Stomach smooth muscle (tissue), 2 donors: ENCODE measurements around the gene SOX15.
A peak's percentile ranks its signal among the peaks of the same experiment; 100 is the strongest.

Experiments used
- H3K27ac ChIP-seq: one replicate; pipeline ENCODE4 v1.7.0; 2013; ENCODE audit warnings: mild to moderate bottlenecking, low read length, inconsistent platforms
- H3K27me3 ChIP-seq, 2 donors: one replicate each; pipeline ENCODE4 v1.7.0; 2013; ENCODE audit warnings: low read length in 2 of 2; ENCODE audit not compliant: insufficient read depth in 2 of 2, control insufficient read depth in 1 of 2
- H3K36me3 ChIP-seq, 2 donors: one replicate each; pipeline ENCODE4 v1.7.0; 2013; ENCODE audit warnings: low read length in 2 of 2; ENCODE audit not compliant: control insufficient read depth in 2 of 2, insufficient read depth in 2 of 2
- H3K4me1 ChIP-seq: one replicate; pipeline ENCODE4 v1.7.0; 2013; ENCODE audit warnings: low read length; ENCODE audit not compliant: control insufficient read depth, insufficient read depth
- H3K4me3 ChIP-seq, 2 donors: one replicate each; pipeline ENCODE4 v1.7.0; 2013; ENCODE audit warnings: low read length in 2 of 2
- H3K9ac ChIP-seq, 2 donors: one replicate each; pipeline ENCODE4 v1.7.0; 2013; ENCODE audit warnings: low read length in 2 of 2, mild to moderate bottlenecking in 1 of 2
- H3K9me3 ChIP-seq, 2 donors: one replicate each; pipeline ENCODE4 v1.7.0; 2013; ENCODE audit warnings: low read length in 2 of 2; ENCODE audit not compliant: control insufficient read depth in 2 of 2
- donor health status: healthy.
- donor health status: Pancreatic carcinoma.

The SOX15 gene

DNA sequence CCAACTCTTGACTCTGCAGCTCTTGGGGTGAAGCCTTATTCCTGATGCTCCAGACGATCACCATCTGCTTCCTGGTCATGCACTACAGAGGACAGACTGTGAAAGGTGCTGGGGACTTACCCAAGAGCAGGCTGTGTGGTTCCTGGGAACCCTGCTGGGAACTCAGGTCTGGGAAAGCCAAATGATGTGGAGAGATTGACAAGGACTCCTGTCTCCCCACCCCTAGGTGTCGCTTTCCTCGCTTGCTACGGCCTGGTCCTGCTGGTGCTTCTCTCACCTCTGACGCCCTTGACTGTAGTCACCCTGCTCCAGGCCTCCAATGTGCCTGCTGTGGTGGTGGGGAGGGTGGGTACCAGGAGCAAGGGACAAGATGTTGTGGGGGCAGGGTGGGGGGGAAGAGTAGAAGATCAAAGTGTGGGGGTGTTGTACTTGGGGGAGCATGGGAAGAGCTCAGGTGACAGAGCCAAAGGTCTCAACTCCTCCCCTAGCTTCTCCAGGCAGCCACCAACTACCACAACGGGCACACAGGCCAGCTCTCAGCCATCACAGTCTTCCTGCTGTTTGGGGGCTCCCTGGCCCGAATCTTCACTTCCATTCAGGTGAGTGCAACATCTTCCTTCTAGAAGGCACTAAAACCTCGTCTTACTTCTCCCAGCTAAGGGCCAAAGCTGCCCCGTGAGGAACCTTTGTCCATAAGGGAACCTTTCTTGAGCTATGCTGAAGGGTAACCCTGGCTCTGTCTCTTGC lies 3.0 kb downstream of the SOX15 start:
- no peak overlapping the region for H3K9ac ChIP-seq
- H3K27me3 ChIP-seq = no peaks in the 10 kb centered on the region
- peak overlapping the region; percentile 71 for H3K27ac ChIP-seq
- H3K4me1 ChIP-seq = peaks cover 62% of the 10 kb centered on the region
- no peaks in the 10 kb centered on the region for H3K9me3 ChIP-seq
- H3K36me3 ChIP-seq = peaks cover 8 to 16% of the 10 kb centered on the region in 2 donors
- peak overlapping the region in 1 of 2 donors; percentile 8 for H3K4me3 ChIP-seq

DNA sequence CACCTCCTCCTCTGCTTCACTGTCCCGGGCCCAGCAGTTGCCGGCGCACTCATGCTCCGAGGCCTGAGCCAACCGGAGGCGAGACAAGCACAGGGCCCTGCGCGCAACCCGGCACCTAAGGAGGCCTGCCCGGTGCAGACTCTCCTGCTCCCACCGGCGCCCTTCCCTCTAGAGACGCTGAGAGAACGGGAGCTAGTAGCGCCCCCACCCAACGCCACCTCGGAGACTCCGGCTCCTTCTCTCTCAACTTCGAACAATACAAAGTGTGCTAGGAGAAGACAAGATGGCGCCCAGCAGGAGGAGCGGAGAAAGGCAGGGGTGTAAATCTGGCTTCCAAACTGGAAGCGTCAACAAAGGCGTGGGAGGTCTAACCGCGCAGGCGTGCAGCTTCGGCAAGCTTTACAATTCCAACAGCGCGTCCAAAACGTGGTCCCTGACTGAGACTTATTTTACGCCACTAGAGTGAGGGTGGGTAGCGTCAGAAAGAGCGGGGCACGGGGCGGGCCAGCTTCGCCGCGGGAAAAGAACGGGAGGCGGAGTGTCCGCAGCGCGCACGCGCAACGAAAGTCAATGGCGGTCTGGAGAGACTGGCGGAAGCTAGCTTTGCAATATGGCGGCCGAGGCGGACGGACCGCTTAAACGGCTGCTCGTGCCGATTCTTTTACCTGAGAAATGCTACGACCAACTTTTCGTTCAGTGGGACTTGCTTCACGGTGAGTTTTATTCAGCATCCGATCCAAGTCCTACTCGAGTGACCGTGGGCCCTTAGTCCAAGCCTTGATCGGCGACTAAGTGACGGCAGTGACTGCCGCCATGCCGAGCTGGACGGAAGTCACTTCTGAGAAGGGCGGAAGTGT lies 6.4 kb downstream of the SOX15 start, which contains the start of gene MPDU1:
MPDU1 (plus strand) TSS at position 600 of the 857 bp plus-strand sequence; CDS start at position 611, 11 bp downstream.
- H3K27me3 ChIP-seq = no peaks in the 10 kb centered on the region
- H3K9me3 ChIP-seq = no peaks in the 10 kb centered on the region
- H3K9ac ChIP-seq = peak within 1 kb of the TSS; percentile 89 to 98
- peak within 1 kb of the TSS; percentile 88 to 95 for H3K4me3 ChIP-seq
- peaks cover 62% of the 10 kb centered on the region for H3K4me1 ChIP-seq
- H3K27ac ChIP-seq = peak within 1 kb of the TSS; percentile 97
- peaks cover 0 to 19% of the 10 kb centered on the region in 2 donors for H3K36me3 ChIP-seq

DNA sequence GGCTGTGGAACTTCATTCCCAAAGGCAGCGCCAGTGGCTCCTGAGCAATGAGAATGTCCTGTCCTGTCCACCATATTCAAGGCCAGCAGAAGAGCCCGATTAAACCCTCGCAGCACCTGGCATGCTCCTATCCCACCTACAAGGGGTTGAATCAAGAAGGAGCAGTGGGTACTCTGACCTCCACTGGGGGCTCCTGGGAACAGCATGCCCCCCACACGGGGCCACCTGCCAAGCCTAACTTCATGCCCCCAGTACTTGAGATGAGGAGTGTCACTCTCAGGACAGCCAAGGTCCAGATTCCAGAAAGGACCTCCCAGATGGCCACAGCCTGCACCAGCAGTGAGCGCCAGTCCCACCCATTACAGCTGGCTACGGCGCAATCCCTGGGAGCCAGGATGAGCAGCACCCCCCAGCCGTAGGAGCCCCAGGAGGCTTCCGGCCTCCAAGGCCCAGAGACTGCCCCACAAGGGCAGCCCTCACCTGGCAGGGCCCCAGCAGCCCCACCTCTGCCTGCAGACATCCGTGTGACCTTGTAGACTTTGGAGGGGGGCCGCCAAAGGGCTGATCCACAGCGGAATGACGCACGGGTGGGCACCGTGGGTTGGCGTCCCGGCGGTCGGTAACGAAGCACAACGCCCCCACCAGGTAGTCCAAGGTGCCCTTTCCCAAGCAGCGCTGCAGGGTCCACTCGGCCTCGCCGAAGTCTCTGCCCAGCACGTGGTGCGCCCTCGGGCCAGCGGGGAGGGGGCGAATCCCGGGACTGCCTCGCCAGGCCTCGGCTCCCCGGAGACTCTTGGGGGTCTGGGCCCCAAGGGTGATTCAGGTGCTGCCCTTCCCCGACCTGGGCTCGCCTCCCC lies 7.3 kb downstream of the SOX15 start:
- peak overlapping the region; percentile 97 for H3K27ac ChIP-seq
- H3K9me3 ChIP-seq = no peaks in the 10 kb centered on the region
- peaks cover 54% of the 10 kb centered on the region for H3K4me1 ChIP-seq
- peaks cover 6 to 26% of the 10 kb centered on the region in 2 donors for H3K36me3 ChIP-seq
- H3K4me3 ChIP-seq = peak overlapping the region; percentile 88 to 95
- H3K27me3 ChIP-seq = no peaks in the 10 kb centered on the region
- peak overlapping the region; percentile 89 to 98 for H3K9ac ChIP-seq

DNA sequence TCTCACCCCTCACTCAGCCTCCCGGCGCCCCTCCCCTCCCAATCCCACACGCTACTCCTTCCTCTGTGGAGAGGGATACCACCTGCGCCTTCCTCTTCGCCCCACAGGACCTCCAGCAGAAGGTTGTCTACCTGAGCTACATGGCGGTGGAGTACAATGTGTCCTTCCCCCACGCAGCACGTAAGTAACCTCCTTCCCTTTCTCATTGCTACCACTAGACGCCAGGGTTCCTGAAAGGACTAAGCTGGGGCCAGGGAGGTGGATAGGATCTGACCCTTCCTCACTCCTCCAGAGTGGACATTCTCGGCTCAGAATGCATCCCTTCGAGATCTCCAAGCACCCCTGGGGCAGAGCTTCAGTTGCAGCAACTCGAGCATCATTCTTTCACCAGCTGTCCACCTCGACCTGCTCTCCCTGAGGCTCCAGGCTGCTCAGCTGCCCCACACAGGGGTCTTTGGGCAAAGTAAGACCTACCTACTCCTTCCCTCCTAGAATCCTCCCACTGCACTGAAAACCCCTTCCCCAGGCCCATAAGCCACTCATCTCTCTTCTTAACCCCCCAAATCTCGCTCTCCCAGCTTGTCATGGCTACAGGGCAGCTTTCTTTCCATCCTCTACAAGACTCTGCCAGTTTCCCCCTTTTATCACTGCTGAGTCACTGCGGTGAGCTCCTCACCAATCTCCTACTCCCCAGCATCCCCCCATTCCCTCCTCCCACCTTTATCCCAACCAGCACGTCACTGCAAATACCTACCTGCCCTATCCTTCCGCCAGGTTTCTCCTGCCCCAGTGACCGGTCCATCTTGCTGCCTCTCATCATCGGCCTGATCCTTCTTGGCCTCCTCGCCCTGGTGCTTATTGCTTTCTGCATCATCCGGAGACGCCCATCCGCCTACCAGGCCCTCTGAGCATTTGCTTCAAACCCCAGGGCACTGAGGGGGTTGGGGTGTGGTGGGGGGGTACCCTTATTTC lies 9.0 kb downstream of the SOX15 start:
- Histone ChIP-seq H3K36me3 (peaks cover 23 to 35% of the 10 kb centered on the region in 2 donors), H3K4me1 (peaks cover 43% of the 10 kb centered on the region), H3K27ac (peak overlapping the region; percentile 67)

DNA sequence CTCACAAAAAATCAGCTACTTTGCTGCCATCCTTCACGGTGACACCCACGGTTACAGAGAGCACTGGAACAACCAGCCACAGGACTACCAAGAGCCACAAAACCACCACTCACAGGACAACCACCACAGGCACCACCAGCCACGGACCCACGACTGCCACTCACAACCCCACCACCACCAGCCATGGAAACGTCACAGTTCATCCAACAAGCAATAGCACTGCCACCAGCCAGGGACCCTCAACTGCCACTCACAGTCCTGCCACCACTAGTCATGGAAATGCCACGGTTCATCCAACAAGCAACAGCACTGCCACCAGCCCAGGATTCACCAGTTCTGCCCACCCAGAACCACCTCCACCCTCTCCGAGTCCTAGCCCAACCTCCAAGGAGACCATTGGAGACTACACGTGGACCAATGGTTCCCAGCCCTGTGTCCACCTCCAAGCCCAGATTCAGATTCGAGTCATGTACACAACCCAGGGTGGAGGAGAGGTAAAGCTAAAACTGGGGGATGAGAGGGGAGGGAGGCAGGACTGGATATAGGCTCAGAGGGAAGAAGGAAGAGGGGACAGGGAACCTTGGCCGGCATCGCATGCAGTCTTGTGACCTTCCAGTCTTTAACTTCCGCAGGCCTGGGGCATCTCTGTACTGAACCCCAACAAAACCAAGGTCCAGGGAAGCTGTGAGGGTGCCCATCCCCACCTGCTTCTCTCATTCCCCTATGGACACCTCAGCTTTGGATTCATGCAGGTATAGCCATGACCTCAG lies 9.9 kb downstream of the SOX15 start:
- no peaks in the 10 kb centered on the region for H3K27me3 ChIP-seq
- H3K9ac ChIP-seq = peak overlapping the region; percentile 47 to 51
- peak overlapping the region; percentile 67 for H3K27ac ChIP-seq
- H3K4me1 ChIP-seq = peaks cover 47% of the 10 kb centered on the region
- H3K4me3 ChIP-seq = peak overlapping the region in 1 of 2 donors; percentile 47
- H3K9me3 ChIP-seq = no peaks in the 10 kb centered on the region
- peaks cover 31 to 42% of the 10 kb centered on the region in 2 donors for H3K36me3 ChIP-seq

More for the DNA sequence above, 9.0 kb downstream of the SOX15 start:
- H3K9ac ChIP-seq = no peak overlapping the region
- H3K4me3 ChIP-seq = peak overlapping the region in 1 of 2 donors; percentile 47
- no peaks in the 10 kb centered on the region for H3K9me3 ChIP-seq
- no peaks in the 10 kb centered on the region for H3K27me3 ChIP-seq

DNA sequence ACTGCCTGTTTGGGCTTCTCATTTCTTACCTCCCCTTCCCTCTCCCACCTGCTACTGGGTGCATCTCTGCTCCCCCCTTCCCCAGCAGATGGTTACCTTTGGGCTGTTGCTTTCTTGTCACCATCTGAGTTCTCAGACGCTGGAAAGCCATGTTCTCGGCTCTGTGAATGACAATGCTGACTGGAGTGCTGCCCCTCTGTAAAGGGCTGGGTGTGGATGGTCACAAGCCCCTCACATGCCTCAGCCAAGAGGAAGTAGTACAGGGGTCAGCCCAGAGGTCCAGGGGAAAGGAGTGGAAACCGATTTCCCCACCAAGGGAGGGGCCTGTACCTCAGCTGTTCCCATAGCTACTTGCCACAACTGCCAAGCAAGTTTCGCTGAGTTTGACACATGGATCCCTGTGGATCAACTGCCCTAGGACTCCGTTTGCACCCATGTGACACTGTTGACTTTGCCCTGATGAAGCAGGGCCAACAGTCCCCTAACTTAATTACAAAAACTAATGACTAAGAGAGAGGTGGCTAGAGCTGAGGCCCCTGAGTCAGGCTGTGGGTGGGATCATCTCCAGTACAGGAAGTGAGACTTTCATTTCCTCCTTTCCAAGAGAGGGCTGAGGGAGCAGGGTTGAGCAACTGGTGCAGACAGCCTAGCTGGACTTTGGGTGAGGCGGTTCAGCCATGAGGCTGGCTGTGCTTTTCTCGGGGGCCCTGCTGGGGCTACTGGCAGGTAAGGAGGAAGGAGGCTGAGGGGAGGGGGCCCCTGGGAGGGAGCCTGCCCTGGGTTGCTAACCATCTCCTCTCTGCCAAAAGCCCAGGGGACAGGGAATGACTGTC lies 10.7 kb downstream of the SOX15 start, which contains the start of gene CD68:
CD68 (plus strand) TSS at position 638 of the 833 bp plus-strand sequence; CDS start at position 678, 40 bp downstream.
- peaks cover 47% of the 10 kb centered on the region for H3K4me1 ChIP-seq
- no peaks in the 10 kb centered on the region for H3K27me3 ChIP-seq
- H3K9me3 ChIP-seq = no peaks in the 10 kb centered on the region
- H3K4me3 ChIP-seq = peak within 1 kb of the TSS in 1 of 2 donors; percentile 47
- peak within 1 kb of the TSS; percentile 67 for H3K27ac ChIP-seq
- peaks cover 37 to 50% of the 10 kb centered on the region in 2 donors for H3K36me3 ChIP-seq
- peak within 1 kb of the TSS; percentile 47 to 51 for H3K9ac ChIP-seq

DNA sequence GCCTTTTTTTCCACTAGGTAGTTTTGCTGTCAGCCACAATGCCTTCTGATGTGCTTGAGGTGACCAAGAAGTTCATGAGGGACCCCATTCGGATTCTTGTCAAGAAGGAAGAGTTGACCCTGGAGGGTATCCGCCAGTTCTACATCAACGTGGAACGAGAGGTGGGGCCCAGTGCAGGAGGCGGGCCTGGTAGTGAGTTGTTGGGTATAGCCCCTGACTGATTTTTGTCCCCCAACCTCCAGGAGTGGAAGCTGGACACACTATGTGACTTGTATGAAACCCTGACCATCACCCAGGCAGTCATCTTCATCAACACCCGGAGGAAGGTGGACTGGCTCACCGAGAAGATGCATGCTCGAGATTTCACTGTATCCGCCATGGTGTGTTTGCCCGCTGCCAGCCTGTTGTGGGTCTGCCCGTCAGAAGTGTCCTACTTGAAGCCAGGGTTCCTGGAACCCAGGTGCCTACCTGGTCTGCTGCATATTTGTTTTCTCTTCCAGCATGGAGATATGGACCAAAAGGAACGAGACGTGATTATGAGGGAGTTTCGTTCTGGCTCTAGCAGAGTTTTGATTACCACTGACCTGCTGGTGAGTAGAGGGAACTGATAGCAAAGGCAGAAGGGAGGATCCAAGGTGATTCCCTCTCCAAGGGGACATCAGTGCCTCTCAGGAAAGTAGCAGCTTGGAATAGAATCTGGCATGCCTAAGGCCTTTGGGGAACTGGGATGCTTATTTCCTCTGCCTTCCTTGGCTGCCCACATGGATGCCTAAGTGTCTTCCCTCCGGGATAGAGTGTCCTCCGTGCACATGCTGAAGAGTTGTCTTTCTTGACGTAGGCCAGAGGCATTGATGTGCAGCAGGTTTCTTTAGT lies 12.3 kb downstream of the SOX15 start:
- H3K36me3 ChIP-seq = peaks cover 37 to 54% of the 10 kb centered on the region in 2 donors

DNA sequence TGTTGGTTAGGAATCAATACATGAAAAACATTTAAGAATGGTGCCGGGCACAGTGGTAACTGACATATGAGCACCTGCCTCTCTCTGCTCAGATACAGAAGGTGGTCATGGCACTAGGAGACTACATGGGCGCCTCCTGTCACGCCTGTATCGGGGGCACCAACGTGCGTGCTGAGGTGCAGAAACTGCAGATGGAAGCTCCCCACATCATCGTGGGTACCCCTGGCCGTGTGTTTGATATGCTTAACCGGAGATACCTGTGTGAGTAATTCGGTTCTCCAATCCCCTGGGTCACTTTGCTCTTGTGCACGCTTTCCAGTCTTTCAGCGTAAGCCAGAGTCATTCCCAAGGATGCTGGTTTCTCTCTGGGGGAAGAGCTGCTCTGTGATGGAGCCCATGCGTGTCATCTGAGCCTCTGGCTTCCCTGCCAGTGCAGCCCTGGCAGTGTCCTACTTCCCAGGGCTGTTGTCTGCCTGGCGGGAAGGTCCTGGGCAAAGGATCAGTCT lies 13.4 kb downstream of the SOX15 start:
- Histone ChIP-seq H3K4me1 (peaks cover 42% of the 10 kb centered on the region), H3K27ac (no peak overlapping the region), H3K9me3 (no peaks in the 10 kb centered on the region), H3K27me3 (no peaks in the 10 kb centered on the region), H3K9ac (no peak overlapping the region), H3K36me3 (peaks cover 37 to 54% of the 10 kb centered on the region in 2 donors), H3K4me3 (no peak overlapping the region)

More for the DNA sequence above, 12.3 kb downstream of the SOX15 start:
- Histone ChIP-seq H3K9me3 (no peaks in the 10 kb centered on the region), H3K4me1 (peaks cover 41% of the 10 kb centered on the region), H3K27me3 (no peaks in the 10 kb centered on the region), H3K4me3 (no peak overlapping the region), H3K9ac (no peak overlapping the region), H3K27ac (peak overlapping the region; percentile 11)
